Esophagus squamous epithelium (tissue), 5 donors: ENCODE measurements around the gene PTPRCAP. TPM values are rescaled to one million over a fixed set of nuclear protein-coding genes. Genes with fewer than 3 reads are reported as not detected.

Source experiments
- DNase-seq: peaks from one replicate; lab custom pipeline; 2025; lab: John Stamatoyannopoulos, UW
- H3K27ac ChIP-seq, 4 donors: fragments of 200-600 bp; sonication (generic); one replicate each; pipeline ENCODE4 v1.5.1; 2016 to 2019; ENCODE audit warnings: mild to moderate bottlenecking in 1 of 4
- H3K27me3 ChIP-seq, 4 donors: fragments of 200-600 bp; sonication (generic); 1 replicate in 3 of 4; 2 replicates in 1 of 4; pipeline versions ENCODE4 v1.5.1 to v1.6.0; 2017 to 2021; ENCODE audit warnings: antibody characterized with exemption in 1 of 4
- H3K36me3 ChIP-seq, 3 donors: fragments of 200-600 bp; sonication (generic); one replicate each; pipeline ENCODE4 v1.5.1; 2016 to 2019
- H3K4me1 ChIP-seq, 3 donors: fragments of 200-600 bp; sonication (generic); one replicate each; pipeline ENCODE4 v1.5.1; 2017 to 2019
- H3K4me3 ChIP-seq, 4 donors: fragments of 200-600 bp; sonication (generic); 1 replicate in 3 of 4; 2 replicates in 1 of 4; pipeline ENCODE4 v1.5.1; 2016 to 2019; ENCODE audit warnings: mild to moderate bottlenecking in 2 of 4, moderate library complexity in 1 of 4
- H3K9me3 ChIP-seq, 3 donors: fragments of 200-600 bp; sonication (generic); one replicate each; pipeline ENCODE4 v1.5.1; 2016 to 2019
- POLR2A ChIP-seq, 4 donors: fragments of 450-650 bp; IDR thresholded peaks; one replicate each; pipeline ENCODE4 v1.6.1; 2017; ENCODE audit warnings: antibody characterized with exemption in 4 of 4, mild to moderate bottlenecking in 4 of 4, moderate library complexity in 3 of 4
- WGBS, 2 donors: methylation state at CpG; one replicate each; pipeline ENCODE4 v1.1.5; 2018; 5-methylcytosine and 5-hydroxymethylcytosine counted together
- intact Hi-C: fragments of 100-400 bp; cut with DNase I; formaldehyde crosslinking; loops from one replicate; pipeline ENCODE4 v1.15.0; 2022
- total RNA-seq, 4 donors: library from RNA; depleted of rRNA; stranded (reverse); fragments of >200 nt; gene quantifications; one replicate each; pipeline ENCODE4 v1.1.0, GENCODE V29; 2016
- TF ChIP-seq, protein P1 (sequence below), 6 experiments: fragments of 450-650 bp in 4 of 6; fragments of 200-600 bp in 2 of 6; sonication (generic) in 2 of 6; IDR thresholded peaks; one replicate each; pipeline ENCODE4 v1.5.1; 2016 to 2019; ENCODE audit warnings: antibody characterized with exemption in 6 of 6, mild to moderate bottlenecking in 4 of 6, moderate library complexity in 4 of 6
- donor health status: DM: yes; HTN: yes; CAD: no.

Gene PTPRCAP
- total RNA-seq, 4 donors from 2014 or later, result 5.9 to 14.1 (median 6.8) TPM

DNA sequence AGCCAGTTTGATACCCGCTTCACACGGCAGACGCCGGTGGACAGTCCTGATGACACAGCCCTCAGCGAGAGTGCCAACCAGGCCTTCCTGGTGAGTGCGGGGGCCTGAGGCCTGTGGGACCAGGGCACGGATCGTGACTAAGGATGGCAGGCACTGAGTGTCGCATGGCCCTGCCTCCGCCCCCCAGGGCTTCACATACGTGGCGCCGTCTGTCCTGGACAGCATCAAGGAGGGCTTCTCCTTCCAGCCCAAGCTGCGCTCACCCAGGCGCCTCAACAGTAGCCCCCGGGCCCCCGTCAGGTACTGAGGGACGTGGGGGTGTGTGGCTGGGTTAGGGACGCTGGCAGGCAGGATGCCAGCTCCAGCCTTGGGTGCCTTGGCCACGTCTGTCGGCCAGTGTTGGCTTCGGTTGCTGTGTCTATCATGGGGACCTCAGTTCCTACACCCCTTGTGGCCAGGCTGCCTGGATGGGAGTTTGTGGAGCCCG lies 3.0 kb downstream of the PTPRCAP start:
- intact Hi-C loops, result no loop called here
- H3K27ac ChIP-seq, result peak overlapping the region in 3 of 4 donors; percentile 40 to 79 (median 71)

DNA sequence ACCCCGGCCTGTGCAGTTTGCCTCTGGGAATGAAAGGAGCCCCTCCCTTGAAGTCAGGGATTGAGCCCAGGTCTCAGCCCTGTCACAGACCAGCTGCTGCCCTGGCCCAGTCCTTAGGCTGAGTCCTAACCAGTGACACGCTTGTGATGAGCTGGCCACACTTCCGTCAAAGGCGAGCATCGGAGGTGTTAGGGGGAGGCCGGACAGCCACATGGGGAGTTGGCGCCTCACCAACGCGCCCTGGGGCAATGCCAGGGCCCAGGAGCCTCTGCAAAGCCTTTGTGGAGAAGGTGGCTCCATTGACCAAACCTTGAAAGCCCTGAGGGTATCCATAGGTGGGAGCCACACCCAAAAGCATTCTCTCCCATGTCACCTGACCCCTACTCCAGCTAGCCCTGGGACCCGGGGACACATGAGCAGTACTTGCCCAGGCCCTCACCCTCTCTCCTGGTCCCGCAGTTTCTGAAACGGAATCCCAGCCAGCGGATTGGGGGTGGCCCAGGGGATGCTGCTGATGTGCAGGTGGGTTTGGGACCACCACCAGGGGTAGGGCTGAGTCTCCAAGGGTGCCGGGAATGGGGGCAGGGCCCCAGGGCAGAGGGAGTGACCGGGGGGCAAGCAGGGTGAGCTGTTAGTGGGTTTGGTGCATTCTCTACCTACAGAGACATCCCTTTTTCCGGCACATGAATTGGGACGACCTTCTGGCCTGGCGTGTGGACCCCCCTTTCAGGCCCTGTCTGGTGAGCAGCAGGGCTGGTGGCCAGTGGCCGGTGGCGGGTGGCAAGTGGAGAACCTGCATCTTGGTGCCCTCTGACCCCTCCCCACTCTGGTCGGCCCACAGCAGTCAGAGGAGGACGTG lies 3.7 kb downstream of the PTPRCAP start:
- TF ChIP-seq POLR2A (IDR thresholded peaks at IDR 0.05), result no peak
- TF ChIP-seq, protein P1, sequence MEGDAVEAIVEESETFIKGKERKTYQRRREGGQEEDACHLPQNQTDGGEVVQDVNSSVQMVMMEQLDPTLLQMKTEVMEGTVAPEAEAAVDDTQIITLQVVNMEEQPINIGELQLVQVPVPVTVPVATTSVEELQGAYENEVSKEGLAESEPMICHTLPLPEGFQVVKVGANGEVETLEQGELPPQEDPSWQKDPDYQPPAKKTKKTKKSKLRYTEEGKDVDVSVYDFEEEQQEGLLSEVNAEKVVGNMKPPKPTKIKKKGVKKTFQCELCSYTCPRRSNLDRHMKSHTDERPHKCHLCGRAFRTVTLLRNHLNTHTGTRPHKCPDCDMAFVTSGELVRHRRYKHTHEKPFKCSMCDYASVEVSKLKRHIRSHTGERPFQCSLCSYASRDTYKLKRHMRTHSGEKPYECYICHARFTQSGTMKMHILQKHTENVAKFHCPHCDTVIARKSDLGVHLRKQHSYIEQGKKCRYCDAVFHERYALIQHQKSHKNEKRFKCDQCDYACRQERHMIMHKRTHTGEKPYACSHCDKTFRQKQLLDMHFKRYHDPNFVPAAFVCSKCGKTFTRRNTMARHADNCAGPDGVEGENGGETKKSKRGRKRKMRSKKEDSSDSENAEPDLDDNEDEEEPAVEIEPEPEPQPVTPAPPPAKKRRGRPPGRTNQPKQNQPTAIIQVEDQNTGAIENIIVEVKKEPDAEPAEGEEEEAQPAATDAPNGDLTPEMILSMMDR (IDR thresholded peaks at IDR 0.05), result no peak
- 75 to 100% methylated on average over 5 to 6 of the region's 22 CpGs for WGBS, 2 donors
- Histone ChIP-seq H3K4me1 (peaks cover 36 to 85% (median 39%) of the 10 kb centered on the region in 3 donors), H3K4me3 (no peak overlapping the region), H3K27ac (peak overlapping the region in 2 of 4 donors; percentile 40 to 79), H3K9me3 (no peaks in the 10 kb centered on the region), H3K36me3 (peaks cover 44 to 90% (median 51%) of the 10 kb centered on the region in 3 donors), H3K27me3 (no peaks in the 10 kb centered on the region)
- intact Hi-C loops, result no loop called here
- no peak for DNase-seq

More for the DNA sequence above, 3.0 kb downstream of the PTPRCAP start:
- H3K4me1 ChIP-seq, result peaks cover 33 to 85% (median 39%) of the 10 kb centered on the region in 3 donors
- no peaks in the 10 kb centered on the region for H3K27me3 ChIP-seq
- no peak for DNase-seq
- 67 to 82% methylated on average over 9 to 10 of the region's 23 CpGs for WGBS, 2 donors
- H3K4me3 ChIP-seq, result no peak overlapping the region
- TF ChIP-seq POLR2A (IDR thresholded peaks at IDR 0.05), result no peak
- TF ChIP-seq, protein P1 (IDR thresholded peaks at IDR 0.05), result no peak
- peaks cover 44 to 97% (median 51%) of the 10 kb centered on the region in 3 donors for H3K36me3 ChIP-seq
- H3K9me3 ChIP-seq, result no peaks in the 10 kb centered on the region

DNA sequence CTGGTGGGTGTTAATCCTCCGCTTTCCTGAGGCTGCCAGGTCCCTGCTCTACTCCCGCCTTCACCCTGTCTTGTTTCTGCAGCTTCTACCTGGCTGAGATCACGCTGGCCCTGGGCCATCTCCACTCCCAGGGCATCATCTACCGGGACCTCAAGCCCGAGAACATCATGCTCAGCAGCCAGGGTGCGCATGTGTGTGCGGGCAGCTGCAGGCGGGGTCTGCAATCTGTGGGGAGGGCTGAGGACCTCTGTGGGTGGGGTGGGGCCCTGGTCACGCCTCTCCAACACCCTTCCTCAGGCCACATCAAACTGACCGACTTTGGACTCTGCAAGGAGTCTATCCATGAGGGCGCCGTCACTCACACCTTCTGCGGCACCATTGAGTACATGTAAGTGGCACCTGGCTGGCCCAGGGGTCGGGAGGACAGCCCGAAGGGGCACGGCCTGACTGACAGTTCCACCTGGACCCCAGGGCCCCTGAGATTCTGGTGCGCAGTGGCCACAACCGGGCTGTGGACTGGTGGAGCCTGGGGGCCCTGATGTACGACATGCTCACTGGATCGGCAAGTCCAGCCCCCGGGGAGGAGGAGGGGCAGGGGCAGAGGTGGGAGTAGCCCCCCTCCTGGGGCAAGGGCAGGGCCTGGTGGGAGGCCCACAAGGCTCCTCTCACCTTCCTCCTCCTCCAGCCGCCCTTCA lies 4.7 kb downstream of the PTPRCAP start:
- Histone ChIP-seq H3K27me3 (no peaks in the 10 kb centered on the region), H3K9me3 (no peaks in the 10 kb centered on the region), H3K4me1 (peaks cover 37 to 85% (median 39%) of the 10 kb centered on the region in 3 donors), H3K36me3 (peaks cover 37 to 80% (median 46%) of the 10 kb centered on the region in 3 donors), H3K4me3 (no peak overlapping the region), H3K27ac (peak overlapping the region in 1 of 4 donors; percentile 29)
- no peak for DNase-seq
- intact Hi-C loops, result no loop called here
- TF ChIP-seq POLR2A (IDR thresholded peaks at IDR 0.05), result no peak
- TF ChIP-seq, protein P1 (IDR thresholded peaks at IDR 0.05), result no peak
- WGBS, 2 donors, result 73 to 82% methylated on average over 8 to 9 of the region's 22 CpGs

DNA sequence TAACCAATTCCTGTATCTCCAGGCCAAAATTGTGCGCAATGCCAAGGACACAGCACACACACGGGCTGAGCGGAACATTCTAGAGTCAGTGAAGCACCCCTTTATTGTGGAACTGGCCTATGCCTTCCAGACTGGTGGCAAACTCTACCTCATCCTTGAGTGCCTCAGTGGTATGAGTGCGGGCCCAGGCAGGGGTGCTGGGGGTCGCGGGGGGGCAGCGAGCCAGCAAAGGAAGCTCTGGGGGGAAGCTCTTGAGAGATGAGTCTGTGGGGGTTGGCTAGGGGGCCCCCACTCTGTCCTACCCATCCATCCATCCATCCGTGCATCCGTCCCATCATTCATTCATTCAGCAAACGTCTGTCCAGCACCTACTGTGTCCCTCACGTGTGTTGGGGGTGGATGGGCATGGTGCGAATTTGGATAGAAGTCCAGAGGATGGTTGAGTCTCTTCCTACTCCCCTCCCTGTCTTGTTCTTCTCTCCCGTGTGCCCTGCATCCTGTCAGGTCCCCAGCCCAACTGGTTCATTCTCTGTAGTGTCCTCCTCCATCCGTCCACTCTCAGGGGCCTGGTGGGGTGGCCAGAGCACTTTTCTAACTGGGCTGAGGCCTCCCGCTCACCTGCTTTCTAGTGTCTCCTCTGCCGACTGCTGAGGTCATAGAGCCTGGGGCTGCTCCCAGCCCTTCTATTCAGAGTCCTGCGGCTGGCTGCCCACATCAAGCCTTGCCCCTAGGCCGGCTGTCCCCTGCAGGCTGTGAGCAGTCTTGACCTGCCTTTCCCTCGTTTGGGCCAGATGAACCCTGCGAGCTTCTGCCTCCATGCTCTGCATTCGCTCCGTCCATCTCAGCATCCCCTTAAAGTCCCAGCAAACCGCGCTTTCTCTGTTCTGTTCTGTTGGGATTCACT lies 5.9 kb downstream of the PTPRCAP start:
- no peak for TF ChIP-seq POLR2A (IDR thresholded peaks at IDR 0.05)
- TF ChIP-seq, protein P1 (IDR thresholded peaks at IDR 0.05), result no peak
- H3K27me3 ChIP-seq, result no peaks in the 10 kb centered on the region
- intact Hi-C loops, result no loop called here
- H3K4me1 ChIP-seq, result peaks cover 39 to 81% (median 42%) of the 10 kb centered on the region in 3 donors
- no peak overlapping the region for H3K4me3 ChIP-seq
- no peak for DNase-seq
- no peak overlapping the region for H3K27ac ChIP-seq
- H3K36me3 ChIP-seq, result peaks cover 34 to 69% (median 44%) of the 10 kb centered on the region in 3 donors
- 85 to 89% methylated on average over 20 of the region's 24 CpGs for WGBS, 2 donors
- no peaks in the 10 kb centered on the region for H3K9me3 ChIP-seq
